Measurements from ENCODE around the gene TMEM183A. TPM values are rescaled to one million over a fixed set of nuclear protein-coding genes. Genes with fewer than 3 reads are reported as not detected.

TMEM183A gene
- total RNA-seq, 1 donor, result 139 TPM

GRCh38 chr1:203057911-203058675 lies 50.9 kb downstream of the TMEM183A start:
- H3K4me3 ChIP-seq (ENCODE audit: low read depth, low read length), result no peak overlapping the region
- peak; percentile 63 for DNase-seq (ENCODE audit: low read depth)
- TF ChIP-seq CTCF (IDR thresholded peaks at IDR 0.05; ENCODE audit: insufficient read depth, low read depth, low read length), result no peak

DNA sequence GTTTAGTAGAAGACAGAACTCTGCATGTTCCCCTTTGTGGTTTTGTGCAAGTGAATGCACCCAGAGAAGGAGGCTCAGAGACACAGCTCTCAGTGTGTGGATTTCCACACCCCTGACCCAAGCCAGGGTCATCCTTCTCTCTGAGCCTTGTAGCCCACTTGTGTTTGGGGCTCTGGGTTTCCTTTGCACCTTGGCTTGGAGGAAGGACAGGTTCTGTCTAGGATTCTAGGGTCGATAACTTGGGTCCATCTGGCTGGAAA lies 51.4 kb downstream of the TMEM183A start:
- H3K4me3 ChIP-seq (ENCODE audit: low read depth, low read length), result no peak overlapping the region
- no peak for DNase-seq (ENCODE audit: low read depth)
- TF ChIP-seq CTCF (IDR thresholded peaks at IDR 0.05; ENCODE audit: insufficient read depth, low read depth, low read length), result no peak

DNA sequence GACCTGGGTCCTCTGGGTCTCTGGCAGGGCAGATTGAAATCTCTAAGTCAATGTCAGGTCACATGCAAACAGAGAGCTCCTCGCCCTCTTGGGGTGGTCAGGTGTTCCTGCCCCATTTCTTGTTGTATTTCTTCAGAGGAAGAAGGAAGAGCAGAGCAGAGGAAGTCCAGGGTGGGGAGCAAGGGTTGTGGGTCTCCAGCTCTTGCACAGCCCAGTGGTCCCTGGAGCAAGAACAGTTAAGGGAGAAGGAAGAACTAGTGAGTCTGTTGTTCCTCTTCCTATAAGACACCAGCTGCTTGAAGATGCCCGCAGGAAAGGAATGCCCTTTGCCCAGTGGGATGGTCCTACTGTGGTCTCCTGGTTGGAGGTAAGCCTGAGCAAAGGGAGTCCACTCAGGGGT lies 52.3 kb downstream of the TMEM183A start:
- no peak for DNase-seq (ENCODE audit: low read depth)
- no peak for TF ChIP-seq CTCF (IDR thresholded peaks at IDR 0.05; ENCODE audit: insufficient read depth, low read depth, low read length)
- no peak overlapping the region for H3K4me3 ChIP-seq (ENCODE audit: low read depth, low read length)

DNA sequence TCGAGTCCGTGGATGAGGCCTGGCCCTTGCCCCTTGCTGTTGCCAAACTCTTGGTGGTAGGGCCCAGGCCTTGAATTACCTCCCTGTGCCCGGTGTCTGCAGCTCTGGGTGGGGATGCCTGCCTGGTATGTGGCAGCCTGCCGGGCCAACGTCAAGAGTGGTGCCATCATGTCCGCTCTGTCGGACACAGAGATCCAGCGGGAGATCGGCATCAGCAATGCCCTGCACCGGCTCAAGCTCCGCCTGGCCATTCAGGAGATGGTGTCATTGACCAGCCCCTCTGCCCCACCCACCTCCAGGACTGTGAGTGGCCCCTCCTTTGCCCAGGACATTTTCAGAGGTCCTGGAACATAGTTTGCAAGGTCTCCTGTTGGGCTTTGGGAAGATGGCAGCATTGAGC lies 52.9 kb downstream of the TMEM183A start:
- H3K4me3 ChIP-seq (ENCODE audit: low read depth, low read length), result no peak overlapping the region
- no peak for TF ChIP-seq CTCF (IDR thresholded peaks at IDR 0.05; ENCODE audit: insufficient read depth, low read depth, low read length)
- no peak for DNase-seq (ENCODE audit: low read depth)

DNA sequence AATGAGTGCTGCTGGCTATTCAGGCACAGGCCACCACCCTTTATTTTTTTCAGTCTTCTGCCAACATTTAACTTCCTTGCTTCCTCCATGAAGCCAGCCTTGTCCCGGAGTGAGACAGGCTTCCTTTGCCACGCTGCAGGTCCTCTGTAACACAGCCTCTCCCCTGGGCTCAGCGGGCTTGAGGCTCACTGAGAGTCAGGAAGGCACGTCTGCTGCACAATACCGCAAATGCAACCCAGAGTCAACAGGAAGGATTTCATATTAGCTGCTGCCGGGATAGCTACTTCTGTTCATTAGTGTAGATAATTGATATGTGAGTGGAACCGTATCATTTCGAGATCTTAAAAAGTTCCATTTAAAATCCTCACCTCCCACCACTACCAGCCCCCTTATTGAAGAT lies 56.1 kb downstream of the TMEM183A start:
- no peak for TF ChIP-seq CTCF (IDR thresholded peaks at IDR 0.05; ENCODE audit: insufficient read depth, low read depth, low read length)
- no peak overlapping the region for H3K4me3 ChIP-seq (ENCODE audit: low read depth, low read length)
- no peak for DNase-seq (ENCODE audit: low read depth)

DNA sequence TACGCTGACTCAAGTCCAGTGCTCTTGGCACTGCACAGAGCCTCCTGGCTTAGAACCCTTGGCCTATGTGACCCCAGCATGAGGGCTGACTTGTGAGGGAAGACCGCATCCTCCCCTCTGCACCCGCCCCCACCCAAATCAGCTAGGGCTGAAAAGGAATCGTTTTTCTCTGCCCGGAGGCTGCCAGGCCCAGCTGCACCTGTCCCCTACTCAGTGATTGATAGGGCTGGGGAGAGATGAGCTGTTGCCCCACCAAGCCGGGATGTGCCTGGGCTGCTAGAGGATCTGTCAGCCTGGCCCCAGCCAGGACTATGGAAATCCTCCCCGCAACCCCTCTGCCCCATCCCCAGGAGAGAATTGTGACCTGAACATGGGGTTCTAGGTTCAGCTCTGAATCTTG lies 58.0 kb downstream of the TMEM183A start:
- no peak for DNase-seq (ENCODE audit: low read depth)
- no peak for TF ChIP-seq CTCF (IDR thresholded peaks at IDR 0.05; ENCODE audit: insufficient read depth, low read depth, low read length)
- H3K4me3 ChIP-seq (ENCODE audit: low read depth, low read length), result no peak overlapping the region

DNA sequence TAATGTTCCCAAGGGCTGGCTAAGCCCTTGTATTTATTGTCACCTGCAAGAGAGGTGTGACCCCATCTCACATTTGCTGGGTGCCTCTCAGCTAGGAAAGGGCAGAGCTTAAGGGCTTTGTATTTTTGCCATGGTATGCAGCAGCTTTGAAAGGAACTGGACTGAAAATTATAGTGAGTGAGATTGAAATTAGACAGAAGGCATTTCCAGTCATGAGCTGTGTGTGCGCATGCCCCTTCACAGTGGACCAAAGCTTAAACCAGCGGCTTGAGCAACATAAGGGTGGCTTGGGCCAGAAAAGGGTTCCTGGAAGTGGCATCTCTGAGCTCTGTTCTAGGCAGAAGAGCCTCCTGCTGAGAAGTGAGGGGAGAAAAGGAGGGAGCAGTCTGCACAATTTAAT lies 58.8 kb downstream of the TMEM183A start:
- H3K4me3 ChIP-seq (ENCODE audit: low read depth, low read length), result no peak overlapping the region

More for the DNA sequence above, 58.8 kb downstream of the TMEM183A start:
- no peak for TF ChIP-seq CTCF (IDR thresholded peaks at IDR 0.05; ENCODE audit: insufficient read depth, low read depth, low read length)
- DNase-seq (ENCODE audit: low read depth), result no peak

All from fibroblast of villous mesenchyme (primary cell).